Prostate gland (tissue), 2 donors: Measurements from ENCODE around the gene SF3B6. TPM values are rescaled to one million over a fixed set of nuclear protein-coding genes. Genes with fewer than 3 reads are reported as not detected.

ENCODE experiments used
- DNase-seq: peaks from one replicate; pipeline ENCODE4 v3.0.0-alpha.2; 2019; ENCODE audit warnings: low spot score
- H3K27ac ChIP-seq, 2 donors: fragments of 200-600 bp; sonication (generic); 2 replicates each; pipeline ENCODE4 v1.5.1; 2017 to 2019
- H3K27me3 ChIP-seq: fragments of 200-600 bp; sonication (generic); replicated peaks from 2 replicates; pipeline ENCODE4 v1.5.1; 2019; ENCODE audit not compliant: insufficient read depth
- H3K36me3 ChIP-seq, 2 donors: fragments of 200-600 bp; sonication (generic); 1 replicate in 1 of 2; 2 replicates in 1 of 2; pipeline versions ENCODE4 v1.5.1 to v1.8.1; 2017 to 2019
- H3K4me1 ChIP-seq: fragments of 200-600 bp; sonication (generic); replicated peaks from 2 replicates; pipeline ENCODE4 v1.5.1; 2019
- H3K4me3 ChIP-seq, 2 donors: fragments of 200-600 bp; sonication (generic); 2 replicates each; pipeline ENCODE4 v1.5.1; 2017 to 2019
- H3K9me3 ChIP-seq: fragments of 200-600 bp; sonication (generic); 2 replicates; pipeline ENCODE4 v1.5.1; 2017
- CTCF ChIP-seq, 4 experiments: fragments of 200-600 bp in 2 of 4; fragments of 450-650 bp in 2 of 4; sonication (generic) in 2 of 4; IDR thresholded peaks; 1 replicate in 3 of 4; 2 replicates in 1 of 4; pipeline ENCODE4 v1.5.1; 2016 to 2019; ENCODE audit warnings: antibody characterized with exemption in 4 of 4, mild to moderate bottlenecking in 2 of 4, moderate library complexity in 2 of 4
- POLR2A ChIP-seq: fragments of 450-650 bp; IDR thresholded peaks from one replicate; pipeline ENCODE4 v1.6.1; 2016; ENCODE audit warnings: antibody characterized with exemption, mild to moderate bottlenecking
- POLR2AphosphoS5 ChIP-seq: sonication (generic); formaldehyde crosslinking; IDR thresholded peaks from one replicate; pipeline ENCODE4 v1.6.1; 2017; ENCODE audit warnings: antibody characterized with exemption
- WGBS: methylation state at CpG from one replicate; pipeline ENCODE4 v1.1.5; 2018; 5-methylcytosine and 5-hydroxymethylcytosine counted together
- intact Hi-C: fragments of 100-400 bp; cut with DNase I; formaldehyde crosslinking; loops from one replicate; pipeline ENCODE4 v1.14.2; 2022
- total RNA-seq, 2 donors: library from RNA; depleted of rRNA; stranded (reverse); fragments of >200 nt; gene quantifications; one replicate each; pipeline ENCODE4 v1.1.0, GENCODE V29; 2016

Gene SF3B6
- total RNA-seq, 2 donors from 2014 or later = 78.9 to 79.3 TPM

- DNase-seq = no peak
- Histone ChIP-seq H3K36me3 (no peaks in the 10 kb centered on the region), H3K4me1 (no peaks in the 10 kb centered on the region), H3K27ac (no peak overlapping the region), H3K9me3 (no peaks in the 10 kb centered on the region), H3K27me3 (no peaks in the 10 kb centered on the region), H3K4me3 (no peak overlapping the region)
- WGBS = 94% methylated on average over 6 of the region's 6 CpGs
- intact Hi-C loops = no loop called here
- TF ChIP-seq POLR2A (no peak), POLR2AphosphoS5 (no peak), CTCF (IDR thresholded peaks at IDR 0.05) (no peak)
Observed at GRCh38 chr2:24073816-24074215, 2.3 kb downstream of the SF3B6 start.

GRCh38 chr2:24072259-24072658 is 3.9 kb downstream of the SF3B6 start:
- Histone ChIP-seq H3K9me3 (no peaks in the 10 kb centered on the region), H3K27me3 (no peaks in the 10 kb centered on the region), H3K36me3 (no peaks in the 10 kb centered on the region), H3K4me1 (no peaks in the 10 kb centered on the region), H3K4me3 (no peak overlapping the region), H3K27ac (no peak overlapping the region)
- 97% methylated on average over 4 of the region's 4 CpGs for WGBS
- intact Hi-C loops = no loop called here
- TF ChIP-seq POLR2A (no peak), POLR2AphosphoS5 (no peak)
- DNase-seq = no peak

- H3K4me1 ChIP-seq = no peaks in the 10 kb centered on the region
- no peaks in the 10 kb centered on the region for H3K9me3 ChIP-seq
- TF ChIP-seq POLR2AphosphoS5 = no peak
- no peak for TF ChIP-seq POLR2A
- no peak for TF ChIP-seq CTCF (IDR thresholded peaks at IDR 0.05)
- no peaks in the 10 kb centered on the region for H3K36me3 ChIP-seq
- 79% methylated on average over 2 of the region's 2 CpGs for WGBS
- no peak overlapping the region for H3K4me3 ChIP-seq
- H3K27me3 ChIP-seq = no peaks in the 10 kb centered on the region
- H3K27ac ChIP-seq = no peak overlapping the region
- intact Hi-C loops = no loop called here
- DNase-seq = no peak
Observed at GRCh38 chr2:24065341-24065740, 10.8 kb downstream of the SF3B6 start.

GRCh38 chr2:24058564-24059271 is 17.4 kb downstream of the SF3B6 start:
- Histone ChIP-seq H3K27ac (no peak overlapping the region), H3K4me1 (no peaks in the 10 kb centered on the region), H3K9me3 (no peaks in the 10 kb centered on the region), H3K36me3 (no peaks in the 10 kb centered on the region), H3K4me3 (no peak overlapping the region), H3K27me3 (no peaks in the 10 kb centered on the region)
- TF ChIP-seq POLR2AphosphoS5 = no peak
- TF ChIP-seq POLR2A = no peak
- TF ChIP-seq CTCF (IDR thresholded peaks at IDR 0.05) = no peak
- intact Hi-C loops = no loop called here
- WGBS = 90% methylated on average over 4 of the region's 4 CpGs
- DNase-seq = no peak

GRCh38 chr2:24055750-24056149 is 20.4 kb downstream of the SF3B6 start:
- H3K4me1 ChIP-seq = no peaks in the 10 kb centered on the region
- intact Hi-C loops = no loop called here
- WGBS = 96% methylated on average over 6 of the region's 6 CpGs
- H3K9me3 ChIP-seq = no peaks in the 10 kb centered on the region
- H3K36me3 ChIP-seq = no peaks in the 10 kb centered on the region
- no peak for DNase-seq
- no peak overlapping the region for H3K27ac ChIP-seq
- TF ChIP-seq POLR2AphosphoS5 (no peak), CTCF (IDR thresholded peaks at IDR 0.05) (no peak), POLR2A (no peak)
- H3K4me3 ChIP-seq = no peak overlapping the region
- H3K27me3 ChIP-seq = no peaks in the 10 kb centered on the region
